ENCODE data around the gene ORAI3. TPM values are rescaled to one million over a fixed set of nuclear protein-coding genes. Genes with fewer than 3 reads are reported as not detected.
A peak's percentile ranks its signal among the peaks of the same experiment; 100 is the strongest.

ORAI3 gene
- total RNA-seq, 2 donors from 2014 or later, result 7.4 to 16.8 TPM

- Mint-ChIP-seq H3K4me3 (no peak overlapping the region), H3K36me3 (no peaks in the 10 kb centered on the region), H3K9me3 (no peaks in the 10 kb centered on the region), H3K27me3 (no peaks in the 10 kb centered on the region), H3K27ac (no peak overlapping the region), H3K4me1 (ENCODE audit: low read depth in 2 of 2) (peaks cover 12 to 16% of the 10 kb centered on the region in 2 donors)
- ATAC-seq (no peak), DNase-seq (ENCODE audit: low spot score) (no peak)
These were observed 30.3 kb upstream of the ORAI3 start for GRCh38 chr16:30918614-30919013.

DNA sequence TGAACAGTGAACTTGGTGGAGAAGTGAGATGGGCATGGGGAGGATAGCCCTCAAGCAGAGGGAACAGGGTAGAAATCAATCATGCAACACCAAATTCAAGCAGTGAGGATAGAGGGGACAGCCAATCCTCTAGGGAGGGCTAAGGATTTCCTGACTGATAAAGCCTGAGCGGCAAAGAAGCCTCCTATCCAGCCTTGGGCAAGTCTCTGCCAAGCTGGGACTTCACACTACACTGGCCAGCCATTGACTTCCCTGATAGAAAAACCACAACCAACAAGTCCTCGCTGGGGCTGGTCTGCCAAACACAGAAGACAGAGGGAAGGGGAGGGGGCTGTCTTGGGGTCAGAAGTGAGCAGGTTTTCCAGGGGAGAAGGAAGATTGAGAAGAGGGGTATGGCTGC lies 28.0 kb upstream of the ORAI3 start:
- no peaks in the 10 kb centered on the region for H3K36me3 Mint-ChIP-seq
- ATAC-seq, result no peak
- H3K4me1 Mint-ChIP-seq (ENCODE audit: low read depth in 2 of 2), result peaks cover 17 to 21% of the 10 kb centered on the region in 2 donors
- H3K27ac Mint-ChIP-seq, result peak overlapping the region; percentile 99 to 100
- H3K4me3 Mint-ChIP-seq, result peak overlapping the region; percentile 44
- no peaks in the 10 kb centered on the region for H3K9me3 Mint-ChIP-seq
- H3K27me3 Mint-ChIP-seq, result no peaks in the 10 kb centered on the region
- DNase-seq (ENCODE audit: low spot score), result no peak

- ATAC-seq (no peak), DNase-seq (ENCODE audit: low spot score) (no peak)
- Mint-ChIP-seq H3K4me3 (peak overlapping the region; percentile 97), H3K27me3 (no peaks in the 10 kb centered on the region), H3K27ac (peak overlapping the region; percentile 99 to 100), H3K4me1 (ENCODE audit: low read depth in 2 of 2) (peaks cover 22 to 25% of the 10 kb centered on the region in 2 donors), H3K9me3 (no peaks in the 10 kb centered on the region), H3K36me3 (no peaks in the 10 kb centered on the region)
These were observed 27.5 kb upstream of the ORAI3 start for GRCh38 chr16:30921459-30921747.

DNA sequence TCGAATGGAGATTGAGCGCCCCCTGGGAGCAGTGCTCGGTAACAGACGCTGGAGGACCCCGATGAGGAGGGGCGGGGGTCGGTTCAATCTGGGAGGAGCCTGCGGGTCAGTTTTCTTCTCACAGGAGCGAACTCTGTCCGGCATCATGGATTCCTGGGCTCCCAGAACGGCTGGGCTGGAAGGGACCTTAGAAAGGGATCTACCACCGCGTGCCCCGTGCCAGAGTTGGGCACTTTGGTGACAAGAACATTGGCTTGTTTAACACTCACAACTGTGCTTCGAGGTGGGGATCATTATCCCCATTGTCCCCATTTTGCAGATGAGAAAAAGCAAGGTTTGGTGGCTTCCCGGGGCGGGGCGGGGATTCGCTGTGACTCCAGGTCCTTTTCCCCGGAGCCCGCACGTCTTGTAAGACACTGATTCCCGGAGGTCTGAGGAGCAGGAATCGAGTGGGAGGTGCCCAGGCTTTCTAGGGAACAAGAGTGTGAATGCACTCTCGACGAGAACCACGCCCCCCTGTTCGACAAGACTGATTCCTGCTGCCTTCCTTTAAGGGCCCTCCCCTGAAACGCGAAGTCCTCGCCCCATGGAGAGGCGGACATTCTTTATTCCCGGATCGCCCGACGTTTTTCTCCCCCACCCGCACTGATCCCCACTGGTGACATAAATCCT lies 27.0 kb upstream of the ORAI3 start:
- Mint-ChIP-seq H3K27ac (peak overlapping the region; percentile 99 to 100), H3K4me1 (ENCODE audit: low read depth in 2 of 2) (peaks cover 25 to 26% of the 10 kb centered on the region in 2 donors), H3K9me3 (no peaks in the 10 kb centered on the region), H3K36me3 (no peaks in the 10 kb centered on the region), H3K4me3 (peak overlapping the region; percentile 97), H3K27me3 (no peaks in the 10 kb centered on the region)
- DNase-seq (ENCODE audit: low spot score) (peak; percentile 90), ATAC-seq (no peak)

DNA sequence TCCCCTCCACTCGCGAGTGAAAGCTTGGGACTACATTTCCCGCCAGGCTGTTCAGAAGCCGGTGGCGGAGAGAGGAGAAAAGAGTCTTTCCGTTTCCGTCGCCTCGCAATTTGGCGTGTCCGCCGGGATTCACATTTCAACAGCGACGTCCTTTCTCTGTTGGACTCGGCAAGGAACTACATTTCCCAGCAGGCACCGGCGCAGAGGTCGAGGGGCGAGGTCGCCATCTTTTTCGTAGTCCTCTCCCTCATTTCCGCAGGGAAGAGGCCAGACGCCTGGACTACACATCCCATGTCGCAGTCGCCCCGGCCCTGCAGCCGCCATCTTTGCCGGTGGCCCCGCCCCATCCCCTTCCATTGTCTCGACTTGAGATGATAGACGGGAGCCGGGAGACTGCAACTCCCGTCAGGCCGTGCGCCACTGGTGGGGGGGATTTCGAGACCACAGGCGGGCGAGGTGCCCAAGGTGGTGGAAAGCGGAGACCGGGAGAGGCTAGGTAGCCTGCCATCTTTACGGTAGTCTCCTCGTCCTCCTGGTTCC lies 26.4 kb upstream of the ORAI3 start:
- no peaks in the 10 kb centered on the region for H3K36me3 Mint-ChIP-seq
- H3K27ac Mint-ChIP-seq, result peak overlapping the region; percentile 99 to 100
- peak overlapping the region; percentile 97 for H3K4me3 Mint-ChIP-seq
- ATAC-seq, result peak; percentile 90 to 92
- H3K27me3 Mint-ChIP-seq, result no peaks in the 10 kb centered on the region
- peak; percentile 100 for DNase-seq (ENCODE audit: low spot score)
- H3K9me3 Mint-ChIP-seq, result no peaks in the 10 kb centered on the region
- peaks cover 25 to 26% of the 10 kb centered on the region in 2 donors for H3K4me1 Mint-ChIP-seq (ENCODE audit: low read depth in 2 of 2)

GRCh38 chr16:30922960-30923535 lies 25.8 kb upstream of the ORAI3 start:
- Mint-ChIP-seq H3K9me3 (no peaks in the 10 kb centered on the region), H3K4me1 (ENCODE audit: low read depth in 2 of 2) (peaks cover 25 to 26% of the 10 kb centered on the region in 2 donors), H3K27ac (peak overlapping the region; percentile 99 to 100), H3K27me3 (no peaks in the 10 kb centered on the region), H3K4me3 (peak overlapping the region; percentile 97), H3K36me3 (no peaks in the 10 kb centered on the region)
- DNase-seq (ENCODE audit: low spot score) (peak; percentile 98), ATAC-seq (peak; percentile 89 to 91)

DNA sequence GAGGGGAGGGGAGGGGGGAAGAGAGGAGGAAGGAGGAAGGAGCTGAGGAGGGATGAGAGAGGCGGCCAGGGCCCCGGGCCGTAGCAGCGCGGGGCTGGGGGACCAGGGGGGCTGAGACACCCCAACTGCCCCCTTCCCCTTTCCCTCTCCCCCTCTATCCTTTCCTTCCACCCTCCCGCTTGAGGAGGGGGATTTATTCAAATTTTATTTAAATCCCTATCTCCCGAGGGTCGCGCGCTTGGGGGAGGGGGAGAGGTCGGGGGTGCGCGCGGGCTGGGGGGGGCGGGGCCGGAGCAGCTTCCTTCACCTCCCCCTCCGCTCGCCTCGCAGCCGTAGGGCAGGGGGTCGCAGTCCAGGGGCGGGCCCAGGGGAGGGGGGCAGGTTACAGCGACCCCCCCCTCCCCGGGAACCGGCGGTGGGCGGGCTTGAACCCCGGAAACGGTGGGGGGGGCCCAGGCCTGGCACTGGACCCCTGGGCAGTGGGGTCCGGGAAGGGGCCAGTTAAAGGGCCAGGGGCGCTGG lies 25.3 kb upstream of the ORAI3 start, which contains the start of gene FBXL19:
FBXL19 (plus strand) TSS at position 19 of the 522 bp plus-strand sequence. CDS start 2,183 bp downstream, outside the sequence.
- H3K27ac Mint-ChIP-seq, result peak within 1 kb of the TSS; percentile 99 to 100
- no peak for DNase-seq (ENCODE audit: low spot score)
- no peak for ATAC-seq
- H3K4me3 Mint-ChIP-seq, result peak within 1 kb of the TSS; percentile 97
- H3K9me3 Mint-ChIP-seq, result no peaks in the 10 kb centered on the region
- peaks cover 25 to 26% of the 10 kb centered on the region in 2 donors for H3K4me1 Mint-ChIP-seq (ENCODE audit: low read depth in 2 of 2)
- no peaks in the 10 kb centered on the region for H3K36me3 Mint-ChIP-seq
- H3K27me3 Mint-ChIP-seq, result no peaks in the 10 kb centered on the region

GRCh38 chr16:30924076-30924912 lies 24.6 kb upstream of the ORAI3 start:
- ATAC-seq (no peak), DNase-seq (ENCODE audit: low spot score) (no peak)
- peak overlapping the region in 1 of 2 donors; percentile 72 for H3K27ac Mint-ChIP-seq
- no peaks in the 10 kb centered on the region for H3K9me3 Mint-ChIP-seq
- peaks cover 25 to 26% of the 10 kb centered on the region in 2 donors for H3K4me1 Mint-ChIP-seq (ENCODE audit: low read depth in 2 of 2)
- no peaks in the 10 kb centered on the region for H3K36me3 Mint-ChIP-seq
- no peaks in the 10 kb centered on the region for H3K27me3 Mint-ChIP-seq
- H3K4me3 Mint-ChIP-seq, result peak overlapping the region; percentile 57

DNA sequence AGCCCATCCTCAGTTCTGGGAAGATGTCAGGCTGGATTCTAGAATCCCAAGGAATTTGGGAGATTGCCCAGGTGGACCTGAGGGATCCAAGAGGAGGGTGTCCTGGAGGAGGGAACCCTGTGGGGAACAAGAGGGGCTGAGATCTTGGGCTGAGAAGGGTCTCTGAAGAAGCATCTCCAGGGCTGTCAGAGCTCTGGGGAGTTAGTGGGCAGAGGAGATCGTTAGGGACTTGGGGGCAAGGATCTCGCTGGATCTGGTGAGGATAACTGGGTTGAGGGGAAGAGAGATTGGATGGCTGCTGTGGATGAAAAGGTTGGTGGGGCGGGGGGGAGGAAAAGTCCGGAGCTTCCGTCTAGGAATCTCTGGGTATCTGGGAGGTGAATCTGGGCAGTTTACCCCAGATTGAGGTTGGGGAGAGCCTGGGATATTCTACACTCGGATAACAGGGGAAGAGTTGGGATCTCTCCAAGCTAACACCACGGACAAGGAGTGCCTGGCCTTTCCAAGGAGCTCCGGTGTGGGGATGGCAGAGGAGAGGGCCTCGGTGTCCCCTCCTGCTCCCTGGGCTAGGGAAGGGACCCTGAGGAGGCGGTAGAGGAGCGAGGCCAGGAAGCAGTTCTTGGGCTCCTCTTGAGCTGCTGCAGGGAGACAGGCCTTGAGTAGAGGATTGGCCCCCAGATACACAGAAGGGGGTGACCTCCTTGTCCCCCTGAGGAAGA lies 23.8 kb upstream of the ORAI3 start:
- Mint-ChIP-seq H3K27ac (peak overlapping the region in 1 of 2 donors; percentile 72), H3K4me3 (peak overlapping the region; percentile 57), H3K9me3 (no peaks in the 10 kb centered on the region), H3K27me3 (no peaks in the 10 kb centered on the region), H3K4me1 (ENCODE audit: low read depth in 2 of 2) (peaks cover 25 to 26% of the 10 kb centered on the region in 2 donors), H3K36me3 (no peaks in the 10 kb centered on the region)
- no peak for DNase-seq (ENCODE audit: low spot score)
- ATAC-seq, result no peak

GRCh38 chr16:30925632-30925987 lies 23.3 kb upstream of the ORAI3 start:
- DNase-seq (ENCODE audit: low spot score), result no peak
- Mint-ChIP-seq H3K9me3 (no peaks in the 10 kb centered on the region), H3K4me3 (peak overlapping the region; percentile 38), H3K36me3 (no peaks in the 10 kb centered on the region), H3K4me1 (ENCODE audit: low read depth in 2 of 2) (peaks cover 25 to 26% of the 10 kb centered on the region in 2 donors), H3K27me3 (no peaks in the 10 kb centered on the region), H3K27ac (no peak overlapping the region)
- no peak for ATAC-seq

- peak overlapping the region; percentile 38 for H3K4me3 Mint-ChIP-seq
- peaks cover 21 to 22% of the 10 kb centered on the region in 2 donors for H3K4me1 Mint-ChIP-seq (ENCODE audit: low read depth in 2 of 2)
- H3K36me3 Mint-ChIP-seq, result no peaks in the 10 kb centered on the region
- no peaks in the 10 kb centered on the region for H3K27me3 Mint-ChIP-seq
- H3K9me3 Mint-ChIP-seq, result no peaks in the 10 kb centered on the region
- peak overlapping the region in 1 of 2 donors; percentile 53 for H3K27ac Mint-ChIP-seq
- DNase-seq (ENCODE audit: low spot score) (no peak), ATAC-seq (no peak)
These were observed 22.7 kb upstream of the ORAI3 start for GRCh38 chr16:30925995-30926811.

- ATAC-seq, result no peak
- H3K9me3 Mint-ChIP-seq, result no peaks in the 10 kb centered on the region
- peak overlapping the region in 1 of 2 donors; percentile 53 for H3K27ac Mint-ChIP-seq
- no peak overlapping the region for H3K4me3 Mint-ChIP-seq
- peaks cover 13 to 15% of the 10 kb centered on the region in 2 donors for H3K4me1 Mint-ChIP-seq (ENCODE audit: low read depth in 2 of 2)
- no peaks in the 10 kb centered on the region for H3K36me3 Mint-ChIP-seq
- no peaks in the 10 kb centered on the region for H3K27me3 Mint-ChIP-seq
- no peak for DNase-seq (ENCODE audit: low spot score)
These were observed 21.7 kb upstream of the ORAI3 start for GRCh38 chr16:30926937-30927788.

All from natural killer cell treated with Interleukin-12 subunit alpha and Interleukin-12 subunit beta and Interleukin-15 and Interleukin-18, amount 100 ng/mL, for 72 hours (primary cell).